Peyer's patch (tissue), 4 donors: ENCODE measurements around the gene IGLL1.

Source experiments
- CTCF ChIP-seq, 6 experiments: fragments of 450-650 bp in 4 of 6; fragments of 200-600 bp in 2 of 6; sonication (generic) in 1 of 6; IDR thresholded peaks; one replicate each; pipeline ENCODE4 v1.5.1; 2017 to 2019; ENCODE audit warnings: antibody characterized with exemption in 6 of 6, mild to moderate bottlenecking in 3 of 6, moderate library complexity in 1 of 6
- POLR2A ChIP-seq, 2 donors: fragments of 450-650 bp; IDR thresholded peaks; one replicate each; pipeline ENCODE4 v1.5.1; 2017; ENCODE audit warnings: antibody characterized with exemption in 2 of 2, mild to moderate bottlenecking in 2 of 2, moderate library complexity in 2 of 2

- TF ChIP-seq POLR2A (IDR thresholded peaks at IDR 0.05) (no peak), CTCF (IDR thresholded peaks at IDR 0.05) (no peak)
Observed at GRCh38 chr22:23574877-23575276, 5.2 kb downstream of the IGLL1 start.
